SK-N-MC (cell line): Measurements from ENCODE around the gene EIF6.

Source experiments
- EZH2 ChIP-seq: fragments of 200-600 bp; sonication (generic); IDR thresholded peaks from one replicate; pipeline ENCODE4 v1.6.1; 2017; ENCODE audit warnings: antibody characterized with exemption
- POLR2AphosphoS5 ChIP-seq: IDR thresholded peaks from 2 replicates; pipeline ENCODE4 v1.6.1; 2012; ENCODE audit warnings: mild to moderate bottlenecking, low read depth, low read length, borderline replicate concordance

DNA sequence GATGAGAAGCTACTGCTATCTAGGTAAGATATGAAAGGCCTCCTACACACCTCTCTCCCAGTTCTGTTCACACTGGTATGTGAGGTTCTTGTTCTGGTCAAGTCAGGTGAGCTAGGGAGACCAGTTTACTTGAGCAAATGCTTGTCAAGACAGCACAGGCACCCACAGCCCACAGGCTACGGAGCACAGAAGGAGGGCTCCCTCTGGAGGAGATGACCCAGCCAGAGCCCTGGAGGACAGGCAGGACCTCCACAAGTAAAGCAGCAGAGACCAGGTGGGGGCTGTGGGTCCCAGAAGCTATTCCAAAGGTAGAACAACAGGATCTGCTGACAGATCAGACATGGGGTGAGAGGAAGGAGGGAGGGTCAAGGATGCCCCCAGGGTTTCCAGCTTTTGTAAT lies 19.8 kb downstream of the EIF6 start:
- TF ChIP-seq EZH2 (no peak), POLR2AphosphoS5 (no peak)
